Measurements from ENCODE around the gene ERCC6L2. TPM values are rescaled to one million over a fixed set of nuclear protein-coding genes. Genes with fewer than 3 reads are reported as not detected.

The ERCC6L2 gene
- polyA plus RNA-seq, 2 of the 4 experiments (the other 2 are of a cell fraction), result 13.3 to 36.7 TPM

DNA sequence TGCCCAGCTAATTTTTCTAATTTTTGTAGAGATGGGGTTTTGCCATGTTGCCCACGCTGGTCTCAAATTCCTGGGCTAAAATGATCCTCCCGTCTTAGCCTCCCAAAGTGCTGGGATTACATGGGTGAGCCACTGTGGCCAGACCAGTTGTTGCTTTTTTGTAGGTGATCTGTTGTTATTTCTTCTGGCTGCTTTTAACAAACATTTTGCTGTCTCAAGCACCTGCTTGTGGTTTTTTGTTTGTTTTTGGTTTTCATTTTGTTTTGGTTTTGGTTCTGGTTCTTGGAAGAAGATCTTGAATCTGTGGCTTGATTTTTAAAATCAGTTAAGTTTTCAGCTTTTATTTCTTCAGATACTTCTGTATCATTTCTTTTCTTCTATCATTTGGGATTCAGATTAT, 21.1 kb downstream of the ERCC6L2 start:
- Histone ChIP-seq H3K27ac (no peak overlapping the region), H3K4me3 (no peak overlapping the region), H3K4me2 (no peak overlapping the region), H3K9me3 (peaks cover 7% of the 10 kb centered on the region), H3K4me1 (peaks cover 10% of the 10 kb centered on the region)
- DNase-seq (ENCODE audit: low read depth in 1 of 2, low spot score in 1 of 2), result no peak
- no peak for TF ChIP-seq EP300 (IDR thresholded peaks at IDR 0.05)
- TF ChIP-seq TFCP2L1 (CRISPR knock-in tag; IDR thresholded peaks at IDR 0.05), result no peak
- no peak for TF ChIP-seq NR3C1 (IDR thresholded peaks at IDR 0.05)
- no peak for TF ChIP-seq KDM5A (IDR thresholded peaks at IDR 0.05)
- no peak for TF ChIP-seq CHD2 (IDR thresholded peaks at IDR 0.05; ENCODE audit: low read length, partially characterized antibody)
- no peak for TF ChIP-seq RAD21 (conservative IDR thresholded peaks at IDR 0.05 in 1 of 2, IDR thresholded peaks at IDR 0.05 in 1 of 2)
- TF ChIP-seq PHF8 (IDR thresholded peaks at IDR 0.05; ENCODE audit: borderline replicate concordance, low read depth), result no peak
- no peak for TF ChIP-seq GATA3 (IDR thresholded peaks at IDR 0.05; ENCODE audit: borderline replicate concordance)
- TF ChIP-seq, protein P1, sequence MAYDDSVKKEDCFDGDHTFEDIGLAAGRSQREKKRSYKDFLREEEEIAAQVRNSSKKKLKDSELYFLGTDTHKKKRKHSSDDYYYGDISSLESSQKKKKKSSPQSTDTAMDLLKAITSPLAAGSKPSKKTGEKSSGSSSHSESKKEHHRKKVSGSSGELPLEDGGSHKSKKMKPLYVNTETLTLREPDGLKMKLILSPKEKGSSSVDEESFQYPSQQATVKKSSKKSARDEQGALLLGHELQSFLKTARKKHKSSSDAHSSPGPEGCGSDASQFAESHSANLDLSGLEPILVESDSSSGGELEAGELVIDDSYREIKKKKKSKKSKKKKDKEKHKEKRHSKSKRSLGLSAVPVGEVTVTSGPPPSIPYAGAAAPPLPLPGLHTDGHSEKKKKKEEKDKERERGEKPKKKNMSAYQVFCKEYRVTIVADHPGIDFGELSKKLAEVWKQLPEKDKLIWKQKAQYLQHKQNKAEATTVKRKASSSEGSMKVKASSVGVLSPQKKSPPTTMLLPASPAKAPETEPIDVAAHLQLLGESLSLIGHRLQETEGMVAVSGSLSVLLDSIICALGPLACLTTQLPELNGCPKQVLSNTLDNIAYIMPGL (CRISPR knock-in tag; IDR thresholded peaks at IDR 0.05; ENCODE audit: borderline replicate concordance), result no peak
- no peak for TF ChIP-seq MAZ (IDR thresholded peaks at IDR 0.05; ENCODE audit: borderline replicate concordance, low read depth, low read length)
- no peak for TF ChIP-seq POLR2A (IDR thresholded peaks at IDR 0.05; ENCODE audit: low read length)
- no peak for TF ChIP-seq CBX2 (IDR thresholded peaks at IDR 0.05; ENCODE audit: borderline replicate concordance, low read depth)
- TF ChIP-seq, protein P2, sequence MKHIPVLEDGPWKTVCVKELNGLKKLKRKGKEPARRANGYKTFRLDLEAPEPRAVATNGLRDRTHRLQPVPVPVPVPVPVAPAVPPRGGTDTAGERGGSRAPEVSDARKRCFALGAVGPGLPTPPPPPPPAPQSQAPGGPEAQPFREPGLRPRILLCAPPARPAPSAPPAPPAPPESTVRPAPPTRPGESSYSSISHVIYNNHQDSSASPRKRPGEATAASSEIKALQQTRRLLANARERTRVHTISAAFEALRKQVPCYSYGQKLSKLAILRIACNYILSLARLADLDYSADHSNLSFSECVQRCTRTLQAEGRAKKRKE (CRISPR knock-in tag; IDR thresholded peaks at IDR 0.05; ENCODE audit: low read depth), result no peak
- ATAC-seq, result no peak
- 100% methylated on average over 2 of the region's 2 CpGs for WGBS (ENCODE audit: missing lambda C conversion rate)
- no peak for FAIRE-seq
- POLR2A ChIA-PET, result no interaction called here
- CTCF ChIA-PET, result interaction anchor here (1.6 kb wide), 1 partner anchor 336 kb away, joined by 4 read pairs; no protein-coding TSS in a partner anchor

DNA sequence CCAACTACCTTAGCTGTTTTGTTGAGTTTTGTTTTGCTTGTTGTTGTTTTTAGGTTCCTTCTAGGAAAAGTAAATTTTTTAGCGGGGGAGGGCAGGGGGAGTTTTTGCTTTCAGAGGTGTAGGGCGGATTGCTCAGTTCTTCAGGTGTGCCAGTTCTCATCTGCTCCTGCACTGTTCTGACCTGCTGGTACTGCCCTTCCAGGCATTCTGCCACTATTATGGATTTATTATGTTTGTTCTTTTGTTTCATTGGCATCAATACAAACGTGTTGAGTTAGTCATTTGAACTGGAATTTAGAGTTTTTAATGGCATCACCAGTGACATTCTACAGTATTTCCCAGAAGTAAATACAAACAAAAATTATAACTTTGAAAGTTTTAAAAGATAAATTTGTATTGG, 26.0 kb downstream of the ERCC6L2 start:
- H3K27ac ChIP-seq, result no peak overlapping the region
- no peak overlapping the region for H3K4me2 ChIP-seq
- TF ChIP-seq HEYL (CRISPR knock-in tag; IDR thresholded peaks at IDR 0.05) (no peak), CHD2 (IDR thresholded peaks at IDR 0.05; ENCODE audit: low read length, partially characterized antibody) (no peak), HDAC2 (IDR thresholded peaks at IDR 0.05) (no peak), PHF8 (IDR thresholded peaks at IDR 0.05; ENCODE audit: borderline replicate concordance, low read depth) (no peak), KDM1A (IDR thresholded peaks at IDR 0.05; ENCODE audit: low read depth) (no peak), SREBF2 (IDR thresholded peaks at IDR 0.05) (no peak), RARB (CRISPR knock-in tag; IDR thresholded peaks at IDR 0.05) (no peak), JUNB (IDR thresholded peaks at IDR 0.05) (no peak), NPAS2 (CRISPR knock-in tag; IDR thresholded peaks at IDR 0.05; ENCODE audit: borderline replicate concordance) (no peak), FOSB (CRISPR knock-in tag; IDR thresholded peaks at IDR 0.05) (no peak), EP300 (IDR thresholded peaks at IDR 0.05) (no peak), TFCP2L1 (CRISPR knock-in tag; IDR thresholded peaks at IDR 0.05) (no peak), MAZ (IDR thresholded peaks at IDR 0.05; ENCODE audit: borderline replicate concordance, low read depth, low read length) (no peak), CBX8 (IDR thresholded peaks at IDR 0.05) (no peak), ZNF302 (CRISPR knock-in tag; IDR thresholded peaks at IDR 0.05) (no peak), NFE2L2 (conservative IDR thresholded peaks at IDR 0.05; ENCODE audit: low read length) (no peak)
- TF ChIP-seq, protein P3, sequence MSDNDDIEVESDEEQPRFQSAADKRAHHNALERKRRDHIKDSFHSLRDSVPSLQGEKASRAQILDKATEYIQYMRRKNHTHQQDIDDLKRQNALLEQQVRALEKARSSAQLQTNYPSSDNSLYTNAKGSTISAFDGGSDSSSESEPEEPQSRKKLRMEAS (IDR thresholded peaks at IDR 0.05), result no peak
- TF ChIP-seq, protein P4, sequence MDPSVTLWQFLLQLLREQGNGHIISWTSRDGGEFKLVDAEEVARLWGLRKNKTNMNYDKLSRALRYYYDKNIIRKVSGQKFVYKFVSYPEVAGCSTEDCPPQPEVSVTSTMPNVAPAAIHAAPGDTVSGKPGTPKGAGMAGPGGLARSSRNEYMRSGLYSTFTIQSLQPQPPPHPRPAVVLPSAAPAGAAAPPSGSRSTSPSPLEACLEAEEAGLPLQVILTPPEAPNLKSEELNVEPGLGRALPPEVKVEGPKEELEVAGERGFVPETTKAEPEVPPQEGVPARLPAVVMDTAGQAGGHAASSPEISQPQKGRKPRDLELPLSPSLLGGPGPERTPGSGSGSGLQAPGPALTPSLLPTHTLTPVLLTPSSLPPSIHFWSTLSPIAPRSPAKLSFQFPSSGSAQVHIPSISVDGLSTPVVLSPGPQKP (IDR thresholded peaks at IDR 0.05; ENCODE audit: low read depth, low read length), result no peak
- H3K4me3 ChIP-seq, result no peak overlapping the region
- 57% methylated on average over 3 of the region's 3 CpGs for WGBS (ENCODE audit: missing lambda C conversion rate)
- ChIA-PET CTCF (interaction anchor here (1.2 kb wide), 1 partner anchor 10 kb away, joined by 3 read pairs; no protein-coding TSS in a partner anchor), POLR2A (interaction anchor here (1.3 kb wide), 1 partner anchor 26 kb away, joined by 5 read pairs; the partner anchor contains the start of gene ERCC6L2)
- FAIRE-seq, result no peak
- peaks cover 10% of the 10 kb centered on the region for H3K4me1 ChIP-seq
- no peak for ATAC-seq
- no peaks in the 10 kb centered on the region for H3K9me3 ChIP-seq
- no peak for DNase-seq (ENCODE audit: low read depth in 1 of 2, low spot score in 1 of 2)

Measured in A549 (cell line).